Immature natural killer cell (primary cell): ENCODE measurements around the gene LHX6. TPM values are rescaled to one million over a fixed set of nuclear protein-coding genes. Genes with fewer than 3 reads are reported as not detected.

Experiments
- DNase-seq, 3 donors: peaks; one replicate each; pipeline ENCODE4 v3.0.0; 2022; ENCODE audit warnings: mixed read lengths in 1 of 3
- H3K27ac Mint-ChIP-seq, 6 donors: one replicate each; pipeline ENCODE4 v1.8.0; 2020; ENCODE audit warnings: mixed read lengths in 6 of 6, mild to moderate bottlenecking in 5 of 6, inconsistent platforms in 4 of 6, moderate library complexity in 3 of 6
- H3K27me3 Mint-ChIP-seq, 3 donors: one replicate each; pipeline ENCODE4 v1.8.0; 2020 to 2021; ENCODE audit warnings: low read depth in 3 of 3, mild to moderate bottlenecking in 3 of 3, mixed read lengths in 3 of 3, moderate library complexity in 3 of 3, inconsistent platforms in 1 of 3
- H3K36me3 Mint-ChIP-seq, 3 donors: one replicate each; pipeline ENCODE4 v1.8.0; 2020; ENCODE audit warnings: mixed read lengths in 3 of 3, inconsistent platforms in 2 of 3, mild to moderate bottlenecking in 2 of 3
- H3K4me1 Mint-ChIP-seq, 2 donors: one replicate each; pipeline ENCODE4 v1.8.0; 2020; ENCODE audit warnings: inconsistent platforms in 2 of 2, mild to moderate bottlenecking in 2 of 2, mixed read lengths in 2 of 2, moderate library complexity in 1 of 2
- H3K4me3 Mint-ChIP-seq, 5 donors: one replicate each; pipeline ENCODE4 v1.8.0; 2020; ENCODE audit warnings: mild to moderate bottlenecking in 5 of 5, mixed read lengths in 5 of 5, inconsistent platforms in 3 of 5, moderate library complexity in 3 of 5
- H3K9me3 Mint-ChIP-seq, 6 donors: one replicate each; pipeline ENCODE4 v1.8.0; 2020; ENCODE audit warnings: mild to moderate bottlenecking in 6 of 6, mixed read lengths in 6 of 6, inconsistent platforms in 4 of 6, moderate library complexity in 3 of 6
- polyA plus RNA-seq, 3 donors: library from polyadenylated mRNA; unstranded; fragments of 300-500 nt; fragmentation: Illumina TruSeq; gene quantifications; one replicate each; pipeline ENCODE4 v1.2.3, GENCODE V29; 2021

Gene LHX6
- polyA plus RNA-seq, 3 donors from 2014 or later: not detected

DNA sequence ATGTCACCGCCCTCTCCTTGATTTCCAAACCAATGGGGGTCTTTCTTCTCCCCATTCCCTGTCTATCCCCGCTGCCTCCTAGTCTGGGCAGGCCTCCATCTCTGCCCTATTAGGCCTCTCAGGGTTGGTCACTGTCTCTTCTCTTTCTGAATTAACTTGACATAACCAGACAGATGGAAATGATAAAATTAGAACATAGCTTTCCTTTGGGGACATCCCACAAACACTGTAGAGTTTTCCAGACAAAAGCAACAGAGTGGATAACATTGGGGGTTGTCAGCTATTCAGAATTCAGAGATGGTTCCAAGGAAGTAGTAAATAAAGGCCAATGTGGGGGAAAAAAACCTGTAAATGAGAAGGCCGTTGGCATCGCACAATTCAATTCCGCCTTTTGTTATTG is 24.7 kb downstream of the LHX6 start:
- H3K36me3 Mint-ChIP-seq: no peaks in the 10 kb centered on the region
- no peak for DNase-seq
- no peaks in the 10 kb centered on the region for H3K9me3 Mint-ChIP-seq
- H3K27ac Mint-ChIP-seq: no peak overlapping the region
- H3K4me1 Mint-ChIP-seq: no peaks in the 10 kb centered on the region
- peaks cover 0 to 7% (median 4%) of the 10 kb centered on the region in 3 donors for H3K27me3 Mint-ChIP-seq
- no peak overlapping the region for H3K4me3 Mint-ChIP-seq

DNA sequence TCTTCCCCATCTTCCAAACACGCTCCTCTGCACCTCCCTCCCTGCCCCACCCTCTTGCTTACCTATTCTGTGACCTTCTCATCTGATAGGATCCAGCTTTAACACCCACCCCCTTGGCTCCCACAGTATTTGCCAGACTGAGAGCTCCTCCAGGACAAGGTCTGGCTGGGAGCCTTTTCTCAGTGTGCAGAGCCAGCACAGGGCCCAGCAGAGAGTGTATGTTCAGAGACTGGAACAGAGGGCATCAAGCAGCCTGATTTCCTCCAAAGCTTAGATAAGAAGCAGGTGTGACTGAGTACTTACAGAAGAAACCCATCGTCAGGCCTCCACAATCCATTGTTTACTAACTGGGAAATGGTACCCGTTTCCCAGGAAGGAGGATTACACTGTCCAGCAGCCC is 26.6 kb downstream of the LHX6 start:
- Mint-ChIP-seq H3K36me3 (no peaks in the 10 kb centered on the region), H3K4me1 (no peaks in the 10 kb centered on the region), H3K4me3 (no peak overlapping the region), H3K27me3 (peaks cover 0 to 3% (median 2%) of the 10 kb centered on the region in 3 donors), H3K9me3 (no peaks in the 10 kb centered on the region), H3K27ac (no peak overlapping the region)
- no peak for DNase-seq

DNA sequence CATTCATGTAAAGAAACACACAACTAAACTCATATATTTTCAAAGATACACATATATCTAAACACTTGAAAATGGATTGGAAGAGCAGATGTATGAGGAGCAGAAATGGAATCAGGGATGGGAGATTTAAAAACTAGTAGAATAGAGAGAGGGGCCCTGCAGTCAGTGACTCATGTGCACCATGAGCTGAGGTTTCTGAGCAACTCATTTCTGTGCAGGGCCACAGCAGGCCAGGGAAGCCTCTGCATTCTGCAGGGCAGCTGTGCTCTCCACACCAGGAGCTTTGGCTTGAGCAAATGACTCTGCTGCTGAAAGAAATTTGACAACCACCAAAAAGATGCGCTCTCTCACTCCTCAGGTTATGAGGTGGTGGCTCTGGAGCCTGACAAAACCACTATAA is 27.1 kb downstream of the LHX6 start:
- H3K4me1 Mint-ChIP-seq: no peaks in the 10 kb centered on the region

DNA sequence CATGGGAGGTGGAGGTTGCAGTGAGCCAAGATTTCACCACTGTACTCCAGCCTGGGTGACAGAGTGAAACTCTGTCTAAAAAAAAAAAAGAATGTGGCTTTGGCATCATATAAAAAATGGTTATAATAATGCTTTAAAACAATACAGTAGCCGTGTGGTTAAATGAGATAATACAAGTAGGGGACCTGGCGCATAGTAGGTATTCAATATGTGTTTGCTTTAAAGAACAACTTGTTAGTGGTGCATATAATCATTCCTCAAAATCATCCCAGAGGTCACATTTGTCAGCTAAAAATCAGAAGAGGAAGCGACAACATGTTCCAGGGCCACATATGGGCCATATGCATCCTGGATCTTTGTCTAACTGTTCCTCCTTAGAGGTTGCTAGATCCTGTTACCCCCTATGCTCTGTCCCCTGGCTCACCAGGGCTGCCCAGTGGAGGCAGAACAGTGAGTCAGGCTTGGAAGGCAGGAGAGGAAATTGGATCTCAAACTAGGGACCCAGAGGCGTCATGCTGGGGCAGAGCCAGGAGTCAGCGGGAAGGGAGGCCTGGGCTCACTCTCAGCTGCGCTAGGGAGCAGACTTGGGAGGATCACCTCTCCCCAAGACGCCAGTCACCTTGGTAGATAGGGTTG is 27.7 kb downstream of the LHX6 start:
- DNase-seq: no peak
- peaks cover 0 to 3% (median 2%) of the 10 kb centered on the region in 3 donors for H3K27me3 Mint-ChIP-seq
- no peak overlapping the region for H3K27ac Mint-ChIP-seq
- H3K36me3 Mint-ChIP-seq: no peaks in the 10 kb centered on the region
- no peaks in the 10 kb centered on the region for H3K9me3 Mint-ChIP-seq
- H3K4me1 Mint-ChIP-seq: no peaks in the 10 kb centered on the region
- no peak overlapping the region for H3K4me3 Mint-ChIP-seq

More for the DNA sequence above, 27.1 kb downstream of the LHX6 start:
- H3K27me3 Mint-ChIP-seq: peaks cover 0 to 3% (median 2%) of the 10 kb centered on the region in 3 donors
- no peaks in the 10 kb centered on the region for H3K36me3 Mint-ChIP-seq
- H3K9me3 Mint-ChIP-seq: no peaks in the 10 kb centered on the region
- H3K27ac Mint-ChIP-seq: no peak overlapping the region
- no peak overlapping the region for H3K4me3 Mint-ChIP-seq
- no peak for DNase-seq

DNA sequence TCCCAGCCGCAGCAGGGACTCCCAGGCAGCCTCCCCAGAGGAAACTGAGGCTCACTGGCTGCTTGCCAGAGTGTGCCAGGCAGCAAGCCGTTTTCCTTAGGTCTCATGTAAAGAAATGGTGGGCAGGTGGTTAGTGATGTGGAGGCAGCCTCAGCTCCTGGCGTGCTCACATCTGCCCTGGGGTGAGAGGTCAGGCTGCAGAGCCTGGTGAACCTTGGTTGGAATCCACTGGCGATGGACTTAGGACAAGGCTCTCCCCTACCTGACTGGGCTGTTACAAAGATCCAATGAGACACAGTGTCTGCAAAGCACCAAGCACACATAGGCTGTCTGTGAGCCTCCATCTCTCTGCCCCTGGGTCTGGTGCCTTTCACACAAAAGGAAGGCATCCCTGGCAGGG is 30.9 kb downstream of the LHX6 start:
- H3K36me3 Mint-ChIP-seq: no peaks in the 10 kb centered on the region
- peaks cover 0 to 2% (median 2%) of the 10 kb centered on the region in 3 donors for H3K27me3 Mint-ChIP-seq
- no peaks in the 10 kb centered on the region for H3K9me3 Mint-ChIP-seq
- no peak overlapping the region for H3K4me3 Mint-ChIP-seq
- no peak for DNase-seq
- no peaks in the 10 kb centered on the region for H3K4me1 Mint-ChIP-seq
- H3K27ac Mint-ChIP-seq: no peak overlapping the region

DNA sequence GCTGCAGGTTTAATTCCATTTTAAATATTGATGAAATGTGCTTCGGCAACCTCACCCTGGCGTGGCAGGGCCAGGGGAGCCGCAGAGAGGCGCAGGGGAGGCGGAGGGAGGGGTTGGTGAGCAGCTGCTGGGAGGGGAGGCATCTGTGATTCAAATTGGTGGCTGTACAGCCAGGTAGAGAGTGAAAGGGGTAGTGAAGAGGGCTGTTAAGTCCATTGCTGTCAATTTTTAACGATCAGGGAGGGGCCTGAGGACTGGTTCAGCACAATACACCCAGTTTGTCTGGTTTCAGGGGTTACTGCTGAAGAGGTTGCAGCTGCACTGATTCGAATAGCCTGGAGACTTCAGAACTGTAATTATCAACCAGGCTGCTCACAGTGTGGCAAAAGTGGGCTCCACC is 31.3 kb downstream of the LHX6 start:
- Mint-ChIP-seq H3K36me3 (no peaks in the 10 kb centered on the region), H3K4me3 (no peak overlapping the region), H3K4me1 (no peaks in the 10 kb centered on the region), H3K9me3 (no peaks in the 10 kb centered on the region), H3K27ac (no peak overlapping the region), H3K27me3 (peaks cover 0 to 3% (median 2%) of the 10 kb centered on the region in 3 donors)
- DNase-seq: no peak

DNA sequence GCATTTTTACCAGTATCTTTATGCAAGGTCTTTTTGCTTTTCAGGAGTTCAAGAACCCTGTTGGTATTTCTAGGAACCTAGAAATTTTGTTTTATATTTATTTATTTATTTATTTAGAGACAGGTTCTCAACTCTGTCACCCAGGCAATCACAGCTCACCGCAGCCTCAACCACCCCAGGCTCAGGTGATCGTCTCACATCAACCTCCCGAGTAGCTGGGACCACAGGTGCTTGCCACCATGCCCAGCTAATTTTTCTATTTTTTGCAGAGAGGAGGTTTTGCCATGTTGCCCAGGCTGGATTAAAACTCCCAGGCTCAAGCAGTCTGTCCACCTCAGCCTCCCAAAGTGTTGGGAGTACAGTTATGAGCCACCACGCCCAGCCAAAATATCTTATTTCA is 32.9 kb downstream of the LHX6 start:
- Mint-ChIP-seq H3K9me3 (no peaks in the 10 kb centered on the region), H3K4me3 (no peak overlapping the region), H3K4me1 (no peaks in the 10 kb centered on the region), H3K27me3 (peaks cover 0 to 5% (median 2%) of the 10 kb centered on the region in 3 donors), H3K27ac (no peak overlapping the region), H3K36me3 (no peaks in the 10 kb centered on the region)
- DNase-seq: no peak

DNA sequence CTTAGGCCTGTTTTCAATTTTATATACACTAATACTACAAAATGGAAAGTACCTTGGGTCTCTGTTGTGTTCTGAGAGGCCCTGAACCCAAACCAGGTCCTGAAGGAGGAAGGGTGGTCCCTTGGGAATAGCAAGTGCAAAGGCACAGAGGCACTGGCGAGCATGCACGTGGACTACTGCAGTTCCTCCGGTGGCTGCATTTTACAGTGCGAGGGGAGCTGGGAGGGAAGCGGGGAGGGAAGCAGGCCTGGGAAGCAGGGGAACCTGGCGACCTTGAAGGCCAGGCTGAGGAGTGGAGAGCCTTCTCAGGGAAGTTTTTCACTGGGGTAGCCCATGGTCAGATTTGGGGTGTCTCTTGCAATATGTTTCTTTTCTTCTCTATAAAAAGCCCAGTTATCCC is 35.1 kb downstream of the LHX6 start:
- Mint-ChIP-seq H3K4me1 (no peaks in the 10 kb centered on the region), H3K9me3 (no peaks in the 10 kb centered on the region), H3K27me3 (peaks cover 0 to 5% (median 0%) of the 10 kb centered on the region in 3 donors), H3K36me3 (no peaks in the 10 kb centered on the region), H3K4me3 (no peak overlapping the region), H3K27ac (no peak overlapping the region)
- DNase-seq: no peak

DNA sequence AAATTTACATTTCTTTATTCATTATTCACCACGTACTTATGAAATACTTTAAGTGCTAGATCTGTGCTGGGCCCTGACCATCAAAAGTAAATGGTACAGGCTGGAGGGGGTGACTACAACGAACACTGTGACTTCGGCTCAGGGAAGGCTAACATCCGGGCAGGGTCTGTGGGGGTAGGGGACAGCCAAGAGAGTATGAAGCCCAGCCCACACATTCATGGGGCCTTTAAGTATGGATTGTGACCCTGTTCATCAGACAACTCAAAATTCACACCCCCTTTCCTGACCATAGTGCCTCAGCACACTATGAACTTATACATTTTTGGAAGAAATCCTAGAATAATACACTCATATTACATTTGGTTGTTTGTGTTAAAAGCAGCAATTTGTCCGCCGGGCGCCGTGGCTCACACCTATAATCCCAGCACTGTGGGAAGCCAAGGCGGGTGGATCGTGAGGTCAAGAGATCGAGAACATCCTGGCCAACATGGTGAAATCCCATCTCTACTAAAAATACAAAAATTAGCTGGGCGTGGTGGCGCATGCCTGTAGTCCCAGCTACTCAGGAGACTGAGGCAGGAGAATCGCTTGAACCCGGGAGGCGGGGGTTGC is 35.7 kb downstream of the LHX6 start:
- H3K9me3 Mint-ChIP-seq: no peaks in the 10 kb centered on the region
- DNase-seq: no peak
- H3K27ac Mint-ChIP-seq: no peak overlapping the region
- no peaks in the 10 kb centered on the region for H3K4me1 Mint-ChIP-seq
- H3K27me3 Mint-ChIP-seq: peaks cover 0 to 5% (median 0%) of the 10 kb centered on the region in 3 donors
- H3K36me3 Mint-ChIP-seq: no peaks in the 10 kb centered on the region
- no peak overlapping the region for H3K4me3 Mint-ChIP-seq

DNA sequence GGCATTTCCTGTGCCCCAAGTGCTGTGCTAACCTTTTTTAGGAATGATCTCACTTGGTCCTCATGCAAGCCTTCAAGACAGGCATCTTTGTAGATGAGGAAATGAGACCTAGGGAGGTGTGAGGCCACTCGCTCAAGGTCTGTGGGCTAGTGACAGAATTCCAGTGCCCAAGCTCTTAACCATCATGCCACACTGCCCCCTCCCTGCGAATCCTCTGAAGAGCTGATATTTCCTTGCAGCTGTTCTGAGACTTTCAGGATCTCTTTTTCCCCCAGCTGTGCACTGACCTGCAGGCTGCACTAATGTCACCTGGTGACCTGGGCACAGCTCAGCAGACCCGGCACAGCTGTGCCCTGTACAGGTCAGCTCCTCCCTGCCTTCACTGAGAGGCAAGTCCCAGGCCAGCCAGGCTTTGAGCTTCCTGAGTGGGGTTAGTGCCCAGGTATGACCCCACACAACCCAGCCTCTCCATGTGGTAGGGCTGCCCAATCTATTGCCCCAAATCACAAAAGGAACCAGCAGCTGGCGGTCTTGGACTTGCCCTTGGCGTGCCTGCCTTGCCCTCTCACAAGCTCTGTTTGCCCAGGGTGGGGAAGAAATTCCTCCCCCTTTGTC is 36.4 kb downstream of the LHX6 start:
- no peak for DNase-seq
- H3K36me3 Mint-ChIP-seq: no peaks in the 10 kb centered on the region
- H3K27me3 Mint-ChIP-seq: peaks cover 0 to 6% (median 0%) of the 10 kb centered on the region in 3 donors
- H3K9me3 Mint-ChIP-seq: no peaks in the 10 kb centered on the region
- no peak overlapping the region for H3K27ac Mint-ChIP-seq
- no peak overlapping the region for H3K4me3 Mint-ChIP-seq
- H3K4me1 Mint-ChIP-seq: no peaks in the 10 kb centered on the region

DNA sequence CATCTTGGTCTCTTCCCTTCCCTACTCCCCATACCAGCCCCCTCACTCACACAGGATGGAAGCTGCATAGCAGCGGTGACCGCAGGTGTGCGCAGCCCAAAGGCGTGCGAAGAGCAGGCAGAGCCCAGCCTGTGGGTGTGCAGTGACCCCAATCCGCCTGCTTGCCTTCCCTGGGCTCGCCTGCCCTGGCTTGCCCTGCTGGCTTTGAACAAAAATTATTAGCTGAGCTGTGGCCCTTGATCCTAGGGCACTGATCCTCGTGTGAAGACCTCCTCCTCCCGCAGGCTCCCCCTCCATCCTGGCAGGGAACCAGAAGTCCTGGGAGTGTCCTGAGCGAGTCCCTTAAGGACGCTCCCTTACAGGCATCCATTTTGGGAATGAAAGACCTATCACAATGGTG is 37.2 kb downstream of the LHX6 start:
- Mint-ChIP-seq H3K9me3 (no peaks in the 10 kb centered on the region), H3K27ac (no peak overlapping the region)

DNA sequence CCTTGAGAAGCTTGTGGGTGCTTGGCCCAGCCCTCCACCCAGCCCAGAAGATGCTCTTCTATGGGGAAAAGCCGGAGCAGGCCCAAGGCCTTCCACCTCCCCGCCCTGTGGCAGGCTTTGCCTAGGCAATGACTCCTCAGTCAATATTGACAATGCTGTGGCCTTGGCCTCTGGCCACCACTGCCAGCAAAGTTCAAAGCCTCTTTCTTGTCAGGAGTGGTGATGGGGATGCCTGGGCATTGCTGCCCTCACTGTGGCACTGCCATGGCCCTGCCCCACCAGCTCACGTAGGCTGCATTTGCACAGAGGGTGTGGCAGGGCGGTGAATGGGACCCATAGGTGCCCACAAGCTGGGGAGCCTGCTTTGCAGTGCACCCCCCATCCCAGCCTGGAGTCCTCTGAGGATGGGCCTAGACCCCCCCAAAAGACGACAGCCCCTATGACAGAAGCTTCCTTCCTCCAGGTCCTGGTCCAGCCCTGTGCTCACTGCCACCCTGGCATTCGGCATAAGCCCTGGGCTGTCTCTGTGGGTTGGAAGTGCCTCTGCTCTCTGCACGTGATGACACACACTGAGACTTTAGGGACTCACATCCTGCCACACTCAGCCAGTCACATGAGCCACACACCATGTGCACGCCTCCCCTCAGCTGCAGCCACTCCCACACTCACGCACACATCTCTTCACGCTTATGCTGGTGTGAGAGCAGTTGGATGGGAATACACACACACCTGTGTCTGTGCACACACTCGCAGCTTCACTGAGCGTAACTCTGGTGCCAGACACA is 38.0 kb downstream of the LHX6 start:
- no peaks in the 10 kb centered on the region for H3K9me3 Mint-ChIP-seq
- peaks cover 0 to 4% (median 0%) of the 10 kb centered on the region in 3 donors for H3K27me3 Mint-ChIP-seq
- no peaks in the 10 kb centered on the region for H3K36me3 Mint-ChIP-seq
- H3K4me1 Mint-ChIP-seq: no peaks in the 10 kb centered on the region
- H3K27ac Mint-ChIP-seq: no peak overlapping the region
- H3K4me3 Mint-ChIP-seq: no peak overlapping the region
- no peak for DNase-seq

More for the DNA sequence above, 37.2 kb downstream of the LHX6 start:
- no peak for DNase-seq
- Mint-ChIP-seq H3K4me3 (no peak overlapping the region), H3K4me1 (no peaks in the 10 kb centered on the region), H3K27me3 (peaks cover 0 to 6% (median 0%) of the 10 kb centered on the region in 3 donors), H3K36me3 (no peaks in the 10 kb centered on the region)

DNA sequence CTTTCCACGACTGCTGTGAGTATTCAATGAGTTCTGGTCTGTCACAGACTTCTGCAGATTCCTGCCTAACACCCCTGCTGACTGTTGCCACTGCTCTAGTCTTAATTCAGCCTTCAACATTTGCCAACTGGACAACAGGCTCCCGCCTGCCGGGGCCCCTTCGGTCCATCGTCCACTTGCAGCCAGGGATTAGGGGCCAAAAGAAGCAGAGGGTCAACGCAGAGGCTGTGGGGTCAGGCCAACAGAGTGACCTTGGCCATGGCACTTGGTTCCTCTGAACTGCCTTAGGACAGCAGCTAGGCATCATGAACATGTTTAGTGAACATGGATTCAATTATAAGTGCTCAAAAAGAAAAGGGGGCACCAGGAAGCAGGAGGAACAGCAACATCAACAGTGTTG is 40.4 kb downstream of the LHX6 start:
- Mint-ChIP-seq H3K9me3 (no peaks in the 10 kb centered on the region), H3K36me3 (no peaks in the 10 kb centered on the region), H3K27ac (no peak overlapping the region), H3K27me3 (peaks cover 0 to 4% (median 0%) of the 10 kb centered on the region in 3 donors), H3K4me3 (no peak overlapping the region), H3K4me1 (no peaks in the 10 kb centered on the region)
- DNase-seq: no peak
